ENCODE results near the gene MRM3. TPM values are rescaled to one million over a fixed set of nuclear protein-coding genes. Genes with fewer than 3 reads are reported as not detected.

Gene MRM3
- total and polyA plus RNA-seq, 4 donors, result 8.5 to 17.5 (median 15.4) TPM

DNA sequence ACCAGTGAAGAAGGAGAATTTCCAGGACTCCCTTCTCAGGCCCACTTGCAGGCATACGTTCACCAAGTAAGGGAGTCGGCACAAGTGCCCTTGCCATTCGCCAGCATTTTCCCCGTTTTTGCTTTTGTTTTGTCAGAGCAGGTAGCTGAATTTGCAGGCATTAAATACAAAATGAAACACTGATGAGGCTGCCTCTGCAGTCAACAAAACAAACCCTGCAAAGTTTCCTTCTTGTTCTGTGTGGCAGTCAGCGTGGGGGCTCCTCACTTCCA is 7.9 kb upstream of the MRM3 start:
- H3K9ac ChIP-seq (ENCODE audit: low read depth in 1 of 2, low read length in 2 of 2), result no peak overlapping the region

DNA sequence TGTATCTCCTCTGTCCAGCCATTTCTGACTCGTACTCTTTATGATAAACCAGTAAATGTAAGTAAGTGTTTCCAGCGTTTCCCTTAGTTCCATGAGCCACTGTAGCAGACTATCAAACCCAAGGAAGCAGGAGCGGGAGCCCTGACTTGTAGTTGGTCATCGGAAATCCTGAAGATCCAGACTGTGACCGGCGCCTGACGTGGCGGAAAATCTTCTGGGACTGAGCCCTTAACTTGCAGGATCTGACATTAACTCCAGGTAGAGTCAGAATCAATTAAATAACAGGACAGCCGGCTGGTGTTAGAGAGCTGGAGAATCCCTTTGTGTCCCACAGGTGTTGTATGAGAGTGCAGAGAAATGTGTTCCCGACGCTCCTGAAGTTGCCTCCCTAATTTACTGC is 4.1 kb upstream of the MRM3 start:
- no peaks in the 10 kb centered on the region for H3K27me3 ChIP-seq (ENCODE audit: control insufficient read depth in 4 of 4, insufficient read depth in 4 of 4, low read length in 3 of 4)
- DNase-seq (ENCODE audit: low spot score), result no peak
- no peak overlapping the region for H3K27ac ChIP-seq (ENCODE audit: low read depth in 1 of 2, low read length in 2 of 2)
- H3K4me3 ChIP-seq (ENCODE audit: low read depth in 1 of 3, low read length in 3 of 3), result no peak overlapping the region
- H3K36me3 ChIP-seq (ENCODE audit: control insufficient read depth in 4 of 4, insufficient read depth in 3 of 4, low read depth in 1 of 4, low read length in 3 of 4), result peaks cover 10 to 45% (median 39%) of the 10 kb centered on the region in 4 donors
- 97% methylated on average over 11 of the region's 11 CpGs for WGBS
- H3K4me1 ChIP-seq (ENCODE audit: control insufficient read depth in 4 of 4, insufficient read depth in 4 of 4, low read length in 3 of 4), result peaks cover 6 to 14% (median 11%) of the 10 kb centered on the region in 4 donors
- H3K9ac ChIP-seq (ENCODE audit: low read depth in 1 of 2, low read length in 2 of 2), result no peak overlapping the region
- H3K9me3 ChIP-seq (ENCODE audit: control insufficient read depth in 4 of 4, low read length in 3 of 4), result no peaks in the 10 kb centered on the region
- TF ChIP-seq HNF4A (conservative IDR thresholded peaks at IDR 0.05), result no peak
- TF ChIP-seq TAF1 (conservative IDR thresholded peaks at IDR 0.05), result no peak
- TF ChIP-seq, protein P1, sequence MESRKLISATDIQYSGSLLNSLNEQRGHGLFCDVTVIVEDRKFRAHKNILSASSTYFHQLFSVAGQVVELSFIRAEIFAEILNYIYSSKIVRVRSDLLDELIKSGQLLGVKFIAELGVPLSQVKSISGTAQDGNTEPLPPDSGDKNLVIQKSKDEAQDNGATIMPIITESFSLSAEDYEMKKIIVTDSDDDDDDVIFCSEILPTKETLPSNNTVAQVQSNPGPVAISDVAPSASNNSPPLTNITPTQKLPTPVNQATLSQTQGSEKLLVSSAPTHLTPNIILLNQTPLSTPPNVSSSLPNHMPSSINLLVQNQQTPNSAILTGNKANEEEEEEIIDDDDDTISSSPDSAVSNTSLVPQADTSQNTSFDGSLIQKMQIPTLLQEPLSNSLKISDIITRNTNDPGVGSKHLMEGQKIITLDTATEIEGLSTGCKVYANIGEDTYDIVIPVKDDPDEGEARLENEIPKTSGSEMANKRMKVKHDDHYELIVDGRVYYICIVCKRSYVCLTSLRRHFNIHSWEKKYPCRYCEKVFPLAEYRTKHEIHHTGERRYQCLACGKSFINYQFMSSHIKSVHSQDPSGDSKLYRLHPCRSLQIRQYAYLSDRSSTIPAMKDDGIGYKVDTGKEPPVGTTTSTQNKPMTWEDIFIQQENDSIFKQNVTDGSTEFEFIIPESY (IDR thresholded peaks at IDR 0.05), result no peak
- no peak for TF ChIP-seq RXRA (IDR thresholded peaks at IDR 0.05)
- TF ChIP-seq NR2F2 (IDR thresholded peaks at IDR 0.05), result no peak
- TF ChIP-seq RAD21 (IDR thresholded peaks at IDR 0.05), result no peak
- no peak for TF ChIP-seq SP1 (IDR thresholded peaks at IDR 0.05)
- TF ChIP-seq, protein P2, sequence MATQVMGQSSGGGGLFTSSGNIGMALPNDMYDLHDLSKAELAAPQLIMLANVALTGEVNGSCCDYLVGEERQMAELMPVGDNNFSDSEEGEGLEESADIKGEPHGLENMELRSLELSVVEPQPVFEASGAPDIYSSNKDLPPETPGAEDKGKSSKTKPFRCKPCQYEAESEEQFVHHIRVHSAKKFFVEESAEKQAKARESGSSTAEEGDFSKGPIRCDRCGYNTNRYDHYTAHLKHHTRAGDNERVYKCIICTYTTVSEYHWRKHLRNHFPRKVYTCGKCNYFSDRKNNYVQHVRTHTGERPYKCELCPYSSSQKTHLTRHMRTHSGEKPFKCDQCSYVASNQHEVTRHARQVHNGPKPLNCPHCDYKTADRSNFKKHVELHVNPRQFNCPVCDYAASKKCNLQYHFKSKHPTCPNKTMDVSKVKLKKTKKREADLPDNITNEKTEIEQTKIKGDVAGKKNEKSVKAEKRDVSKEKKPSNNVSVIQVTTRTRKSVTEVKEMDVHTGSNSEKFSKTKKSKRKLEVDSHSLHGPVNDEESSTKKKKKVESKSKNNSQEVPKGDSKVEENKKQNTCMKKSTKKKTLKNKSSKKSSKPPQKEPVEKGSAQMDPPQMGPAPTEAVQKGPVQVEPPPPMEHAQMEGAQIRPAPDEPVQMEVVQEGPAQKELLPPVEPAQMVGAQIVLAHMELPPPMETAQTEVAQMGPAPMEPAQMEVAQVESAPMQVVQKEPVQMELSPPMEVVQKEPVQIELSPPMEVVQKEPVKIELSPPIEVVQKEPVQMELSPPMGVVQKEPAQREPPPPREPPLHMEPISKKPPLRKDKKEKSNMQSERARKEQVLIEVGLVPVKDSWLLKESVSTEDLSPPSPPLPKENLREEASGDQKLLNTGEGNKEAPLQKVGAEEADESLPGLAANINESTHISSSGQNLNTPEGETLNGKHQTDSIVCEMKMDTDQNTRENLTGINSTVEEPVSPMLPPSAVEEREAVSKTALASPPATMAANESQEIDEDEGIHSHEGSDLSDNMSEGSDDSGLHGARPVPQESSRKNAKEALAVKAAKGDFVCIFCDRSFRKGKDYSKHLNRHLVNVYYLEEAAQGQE (IDR thresholded peaks at IDR 0.05), result no peak
- TF ChIP-seq FOXA2 (IDR thresholded peaks at IDR 0.05), result no peak
- no peak for TF ChIP-seq FOXA1 (IDR thresholded peaks at IDR 0.05)
- TF ChIP-seq, protein P3, sequence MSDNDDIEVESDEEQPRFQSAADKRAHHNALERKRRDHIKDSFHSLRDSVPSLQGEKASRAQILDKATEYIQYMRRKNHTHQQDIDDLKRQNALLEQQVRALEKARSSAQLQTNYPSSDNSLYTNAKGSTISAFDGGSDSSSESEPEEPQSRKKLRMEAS (IDR thresholded peaks at IDR 0.05), result no peak
- TF ChIP-seq, protein P4, sequence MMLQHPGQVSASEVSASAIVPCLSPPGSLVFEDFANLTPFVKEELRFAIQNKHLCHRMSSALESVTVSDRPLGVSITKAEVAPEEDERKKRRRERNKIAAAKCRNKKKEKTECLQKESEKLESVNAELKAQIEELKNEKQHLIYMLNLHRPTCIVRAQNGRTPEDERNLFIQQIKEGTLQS (IDR thresholded peaks at IDR 0.05), result no peak
- no peak for TF ChIP-seq JUND (IDR thresholded peaks at IDR 0.05)
- no peak for TF ChIP-seq EGR1 (IDR thresholded peaks at IDR 0.05; ENCODE audit: low read depth in 2 of 2)
- no peak for TF ChIP-seq GABPA (IDR thresholded peaks at IDR 0.05 in 1 of 2, conservative IDR thresholded peaks at IDR 0.05 in 1 of 2)
- TF ChIP-seq HNF4G (IDR thresholded peaks at IDR 0.05), result no peak
- no peak for TF ChIP-seq YY1 (IDR thresholded peaks at IDR 0.05)

More for the DNA sequence above, 7.9 kb upstream of the MRM3 start:
- 95% methylated on average over 5 of the region's 5 CpGs for WGBS
- Histone ChIP-seq H3K9me3 (ENCODE audit: control insufficient read depth in 4 of 4, low read length in 3 of 4) (no peaks in the 10 kb centered on the region), H3K4me3 (ENCODE audit: low read depth in 1 of 3, low read length in 3 of 3) (no peak overlapping the region), H3K36me3 (ENCODE audit: control insufficient read depth in 4 of 4, insufficient read depth in 3 of 4, low read depth in 1 of 4, low read length in 3 of 4) (peaks cover 10 to 69% (median 59%) of the 10 kb centered on the region in 4 donors), H3K4me1 (ENCODE audit: control insufficient read depth in 4 of 4, insufficient read depth in 4 of 4, low read length in 3 of 4) (no peaks in the 10 kb centered on the region), H3K27me3 (ENCODE audit: control insufficient read depth in 4 of 4, insufficient read depth in 4 of 4, low read length in 3 of 4) (no peaks in the 10 kb centered on the region), H3K27ac (ENCODE audit: low read depth in 1 of 2, low read length in 2 of 2) (no peak overlapping the region)
- no peak for TF ChIP-seq GABPA (IDR thresholded peaks at IDR 0.05 in 1 of 2, conservative IDR thresholded peaks at IDR 0.05 in 1 of 2)
- no peak for TF ChIP-seq HNF4G (IDR thresholded peaks at IDR 0.05)
- TF ChIP-seq NR2F2 (IDR thresholded peaks at IDR 0.05), result no peak
- TF ChIP-seq YY1 (IDR thresholded peaks at IDR 0.05), result no peak
- TF ChIP-seq, protein P5, sequence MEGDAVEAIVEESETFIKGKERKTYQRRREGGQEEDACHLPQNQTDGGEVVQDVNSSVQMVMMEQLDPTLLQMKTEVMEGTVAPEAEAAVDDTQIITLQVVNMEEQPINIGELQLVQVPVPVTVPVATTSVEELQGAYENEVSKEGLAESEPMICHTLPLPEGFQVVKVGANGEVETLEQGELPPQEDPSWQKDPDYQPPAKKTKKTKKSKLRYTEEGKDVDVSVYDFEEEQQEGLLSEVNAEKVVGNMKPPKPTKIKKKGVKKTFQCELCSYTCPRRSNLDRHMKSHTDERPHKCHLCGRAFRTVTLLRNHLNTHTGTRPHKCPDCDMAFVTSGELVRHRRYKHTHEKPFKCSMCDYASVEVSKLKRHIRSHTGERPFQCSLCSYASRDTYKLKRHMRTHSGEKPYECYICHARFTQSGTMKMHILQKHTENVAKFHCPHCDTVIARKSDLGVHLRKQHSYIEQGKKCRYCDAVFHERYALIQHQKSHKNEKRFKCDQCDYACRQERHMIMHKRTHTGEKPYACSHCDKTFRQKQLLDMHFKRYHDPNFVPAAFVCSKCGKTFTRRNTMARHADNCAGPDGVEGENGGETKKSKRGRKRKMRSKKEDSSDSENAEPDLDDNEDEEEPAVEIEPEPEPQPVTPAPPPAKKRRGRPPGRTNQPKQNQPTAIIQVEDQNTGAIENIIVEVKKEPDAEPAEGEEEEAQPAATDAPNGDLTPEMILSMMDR (IDR thresholded peaks at IDR 0.05; ENCODE audit: low read depth, low read length, missing input control), result no peak
- no peak for TF ChIP-seq FOXA2 (IDR thresholded peaks at IDR 0.05)
- no peak for DNase-seq (ENCODE audit: low spot score)

Data from liver (tissue), 9 donors.